Epithelial cell of esophagus (primary cell): ENCODE data around the gene UQCC5.

ENCODE experiments used
- DNase-seq: peaks from one replicate; pipeline ENCODE4 v3.0.0; 2010; ENCODE audit warnings: low read depth
- H3K4me3 ChIP-seq: 2 replicates; pipeline ENCODE4 v1.5.1; 2011; ENCODE audit warnings: mild to moderate bottlenecking, low read length, control low read depth
- TF ChIP-seq, protein P1 (sequence below): IDR thresholded peaks from 2 replicates; pipeline ENCODE4 v1.5.1; 2011; ENCODE audit warnings: low read depth, mild to moderate bottlenecking, low read length, control low read depth, inconsistent platforms; ENCODE audit not compliant: insufficient read depth; ENCODE audit errors: missing control alignments

UQCC5 gene

GRCh38 chr3:52552089-52552488 is 15.7 kb downstream of the UQCC5 start:
- no peak overlapping the region for H3K4me3 ChIP-seq
- TF ChIP-seq, protein P1, sequence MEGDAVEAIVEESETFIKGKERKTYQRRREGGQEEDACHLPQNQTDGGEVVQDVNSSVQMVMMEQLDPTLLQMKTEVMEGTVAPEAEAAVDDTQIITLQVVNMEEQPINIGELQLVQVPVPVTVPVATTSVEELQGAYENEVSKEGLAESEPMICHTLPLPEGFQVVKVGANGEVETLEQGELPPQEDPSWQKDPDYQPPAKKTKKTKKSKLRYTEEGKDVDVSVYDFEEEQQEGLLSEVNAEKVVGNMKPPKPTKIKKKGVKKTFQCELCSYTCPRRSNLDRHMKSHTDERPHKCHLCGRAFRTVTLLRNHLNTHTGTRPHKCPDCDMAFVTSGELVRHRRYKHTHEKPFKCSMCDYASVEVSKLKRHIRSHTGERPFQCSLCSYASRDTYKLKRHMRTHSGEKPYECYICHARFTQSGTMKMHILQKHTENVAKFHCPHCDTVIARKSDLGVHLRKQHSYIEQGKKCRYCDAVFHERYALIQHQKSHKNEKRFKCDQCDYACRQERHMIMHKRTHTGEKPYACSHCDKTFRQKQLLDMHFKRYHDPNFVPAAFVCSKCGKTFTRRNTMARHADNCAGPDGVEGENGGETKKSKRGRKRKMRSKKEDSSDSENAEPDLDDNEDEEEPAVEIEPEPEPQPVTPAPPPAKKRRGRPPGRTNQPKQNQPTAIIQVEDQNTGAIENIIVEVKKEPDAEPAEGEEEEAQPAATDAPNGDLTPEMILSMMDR = no peak
- DNase-seq = peak; percentile 64

- no peak for DNase-seq
- TF ChIP-seq, protein P1 = no peak
- no peak overlapping the region for H3K4me3 ChIP-seq
These were observed 17.8 kb downstream of the UQCC5 start for GRCh38 chr3:52554026-52554755.

DNA sequence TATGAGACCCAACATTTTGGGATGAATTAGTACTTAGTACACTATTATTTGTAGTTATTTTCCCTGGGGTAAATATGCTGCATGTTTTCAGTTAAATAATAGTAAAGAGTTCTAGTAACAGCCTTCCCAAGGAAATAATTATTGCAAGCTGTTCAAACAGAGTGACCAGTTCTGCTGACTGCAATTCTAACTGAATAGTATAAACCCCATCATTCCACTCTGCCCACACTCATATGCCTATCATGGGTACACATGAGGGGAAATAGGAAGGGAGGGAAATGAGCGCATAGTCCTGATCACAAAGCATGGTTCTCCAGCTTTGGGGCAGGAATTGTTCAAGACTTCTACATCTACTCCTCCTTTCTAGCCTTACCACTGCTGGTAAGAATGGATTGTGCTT is 18.7 kb downstream of the UQCC5 start:
- TF ChIP-seq, protein P1 = no peak
- H3K4me3 ChIP-seq = no peak overlapping the region
- DNase-seq = no peak

GRCh38 chr3:52557011-52557960 is 20.9 kb downstream of the UQCC5 start:
- H3K4me3 ChIP-seq = no peak overlapping the region
- TF ChIP-seq, protein P1 = no peak
- DNase-seq = no peak

GRCh38 chr3:52558436-52558835 is 22.0 kb downstream of the UQCC5 start:
- TF ChIP-seq, protein P1 = no peak
- H3K4me3 ChIP-seq = no peak overlapping the region
- no peak for DNase-seq

- TF ChIP-seq, protein P1 = no peak
- no peak for DNase-seq
- H3K4me3 ChIP-seq = no peak overlapping the region
These were observed 24.8 kb downstream of the UQCC5 start for GRCh38 chr3:52561028-52561747.
